GM19397 (cell line): ENCODE results near the gene ACAP1.
"Not testable (repeated sequence)": the region's sequence is repeated elsewhere in the genome, so short reads cannot be mapped to it uniquely, and the experiment has no call there.

ENCODE experiments used
- ATAC-seq: cut with Tn5 transposase; IDR thresholded peaks from one replicate; pipeline ENCODE4 v1.9.1; 2021; ENCODE audit warnings: mild to moderate bottlenecking, moderate library complexity; ENCODE audit not compliant: unreplicated experiment

The ACAP1 gene

DNA sequence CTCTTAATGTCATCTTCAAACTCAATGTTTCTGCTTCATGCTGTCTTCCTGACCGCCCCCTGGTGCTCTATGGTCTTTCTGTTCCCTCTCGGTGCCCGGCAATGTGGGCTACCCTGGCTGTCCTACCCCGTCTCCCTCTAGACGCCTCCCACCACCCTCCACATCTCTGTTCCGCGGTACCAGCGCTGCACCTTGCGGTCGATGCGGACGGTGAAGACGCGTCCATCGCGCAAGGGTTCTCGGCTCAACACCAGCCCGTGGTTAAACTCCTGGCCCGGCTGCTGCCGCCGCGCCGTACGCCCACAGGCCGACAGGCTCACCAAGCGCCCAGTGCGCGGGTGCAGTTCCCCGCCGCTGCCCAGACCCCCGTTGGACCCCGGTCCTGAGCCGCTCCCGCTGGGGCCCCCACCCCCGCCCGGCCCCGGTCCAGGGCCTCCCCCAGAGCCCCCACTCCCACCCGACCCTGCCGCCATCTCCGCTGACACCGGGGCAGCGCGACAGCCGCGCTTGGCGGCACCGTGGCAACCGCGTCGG, 7.4 kb upstream of the ACAP1 start, which contains the start of gene NEURL4:
Gene NEURL4 (minus strand): TSS at position 496 of the 534 bp plus-strand sequence. CDS start 23 bp downstream, at position 473.
- ATAC-seq: no peak

DNA sequence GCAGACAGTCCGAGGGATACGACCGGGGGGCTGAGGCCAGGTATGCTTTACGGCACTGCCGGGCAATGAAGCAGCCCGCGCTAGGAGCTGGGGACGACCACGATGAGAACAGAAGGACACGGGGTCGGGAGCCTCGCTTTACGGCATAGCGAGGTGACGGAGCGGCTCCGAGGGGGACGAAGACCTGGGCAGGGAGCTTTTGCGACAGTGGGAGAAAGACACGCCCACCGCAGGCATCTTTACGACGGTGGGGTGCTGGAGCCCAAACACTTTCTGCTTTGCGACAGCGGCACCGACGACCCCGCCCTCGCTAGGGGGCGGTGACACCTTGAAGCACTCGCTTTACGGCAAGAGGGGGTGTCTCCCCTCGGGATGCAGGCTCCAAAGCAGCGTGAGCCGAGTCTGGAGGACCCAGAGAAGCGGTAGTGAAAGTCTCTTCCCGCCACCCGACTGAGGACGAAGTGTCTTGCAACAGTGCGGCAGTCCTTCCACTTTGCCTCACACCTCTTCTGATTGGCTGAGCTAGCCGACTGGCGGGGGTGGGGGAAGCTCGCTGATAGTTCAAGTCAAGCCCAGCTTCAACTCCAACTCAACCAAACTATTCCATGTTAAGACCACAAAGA, 6.8 kb upstream of the ACAP1 start:
- ATAC-seq: peak; percentile 59

DNA sequence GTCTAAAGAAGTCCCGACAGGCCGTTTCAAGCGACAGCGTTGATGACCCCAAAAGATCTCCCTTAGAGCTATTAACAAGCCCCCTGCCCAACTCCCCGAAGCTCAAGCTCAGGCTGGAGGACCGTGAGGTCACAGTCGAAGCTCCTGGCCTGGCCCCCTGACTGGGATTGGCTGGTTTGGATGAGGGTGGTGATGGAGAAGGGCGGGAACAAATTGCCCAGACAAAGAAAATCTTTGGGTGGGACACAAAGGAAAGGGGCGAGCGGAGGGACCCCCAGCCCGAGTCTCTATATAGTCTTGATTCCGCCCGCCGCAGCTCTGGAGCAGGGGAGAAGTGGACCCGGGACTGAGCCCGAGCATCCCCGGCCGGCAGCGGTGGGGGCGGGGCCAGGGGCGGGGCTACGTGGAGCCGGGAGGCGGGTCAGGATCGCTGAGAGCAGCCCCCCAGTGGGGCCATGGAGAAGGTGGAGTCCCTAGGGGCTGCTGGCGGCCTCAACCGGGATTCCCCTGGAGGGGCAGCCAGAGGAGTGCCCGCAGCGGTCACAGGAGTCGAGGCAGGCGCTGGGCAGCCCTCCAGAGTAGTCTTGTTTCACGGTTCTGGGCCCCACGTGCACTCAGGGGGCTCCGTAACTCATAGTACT, 6.2 kb upstream of the ACAP1 start:
- peak; percentile 32 for ATAC-seq

DNA sequence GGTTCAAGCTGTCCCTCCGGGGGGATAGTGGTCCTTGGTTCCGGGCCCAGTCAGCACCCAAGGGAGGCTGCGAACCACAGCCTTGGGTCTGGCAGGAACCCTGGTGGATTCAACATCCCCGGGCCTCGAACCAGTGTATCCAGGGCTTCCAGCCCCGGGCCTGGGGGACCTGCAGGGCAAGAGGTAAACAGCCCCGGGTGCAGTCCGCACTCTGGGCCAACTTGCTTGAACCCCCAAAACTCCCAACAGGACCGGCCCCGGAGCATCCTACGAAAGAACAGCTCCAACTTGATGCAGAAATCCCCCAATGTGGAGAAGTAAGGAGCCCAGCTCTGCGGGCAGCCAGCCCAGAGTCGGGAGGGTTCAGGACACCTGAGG, 5.7 kb upstream of the ACAP1 start:
- ATAC-seq: no peak

DNA sequence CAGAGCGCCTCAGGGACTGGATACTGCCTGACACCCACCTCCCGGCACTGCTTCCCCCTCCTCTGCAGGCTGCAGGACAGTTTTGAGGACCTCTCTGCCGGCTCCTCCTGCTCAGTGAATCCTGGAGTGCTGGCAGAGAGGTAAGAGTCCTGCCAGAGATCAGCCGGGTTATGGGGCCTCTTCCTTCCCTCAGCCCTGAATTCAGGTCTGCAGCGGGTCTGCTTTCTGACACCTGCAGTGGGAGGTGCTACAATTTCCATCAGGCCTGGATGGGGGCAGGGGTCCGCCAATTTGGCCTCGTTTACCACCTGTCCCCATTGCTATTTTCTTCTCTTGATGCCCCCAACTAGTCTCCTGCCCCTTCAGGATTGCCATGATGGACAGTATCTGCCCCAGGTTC, 4.2 kb upstream of the ACAP1 start:
- no peak for ATAC-seq

DNA sequence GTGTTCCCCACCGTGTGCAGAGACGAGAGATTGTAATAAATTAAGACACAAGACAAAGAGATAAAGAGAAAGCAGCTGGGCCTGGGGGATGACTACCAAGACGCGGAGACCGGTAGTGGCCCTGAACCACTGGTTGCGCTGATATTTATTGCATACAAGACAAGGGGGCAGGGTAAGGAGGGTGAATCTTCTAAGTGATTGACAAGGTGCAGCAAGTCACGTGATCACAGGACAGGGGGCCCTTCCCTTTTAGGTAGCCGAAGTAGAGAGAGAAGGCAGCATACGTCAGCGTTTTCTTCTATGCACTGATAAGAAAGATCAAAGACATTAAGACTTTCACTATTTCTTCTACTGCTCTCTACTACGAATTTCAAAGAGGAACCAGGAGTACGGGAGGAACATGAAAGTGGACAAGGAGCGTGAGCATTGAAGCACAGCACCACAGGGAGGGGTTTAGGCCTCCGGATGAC, 3.7 kb upstream of the ACAP1 start:
- ATAC-seq: not testable (repeated sequence)

DNA sequence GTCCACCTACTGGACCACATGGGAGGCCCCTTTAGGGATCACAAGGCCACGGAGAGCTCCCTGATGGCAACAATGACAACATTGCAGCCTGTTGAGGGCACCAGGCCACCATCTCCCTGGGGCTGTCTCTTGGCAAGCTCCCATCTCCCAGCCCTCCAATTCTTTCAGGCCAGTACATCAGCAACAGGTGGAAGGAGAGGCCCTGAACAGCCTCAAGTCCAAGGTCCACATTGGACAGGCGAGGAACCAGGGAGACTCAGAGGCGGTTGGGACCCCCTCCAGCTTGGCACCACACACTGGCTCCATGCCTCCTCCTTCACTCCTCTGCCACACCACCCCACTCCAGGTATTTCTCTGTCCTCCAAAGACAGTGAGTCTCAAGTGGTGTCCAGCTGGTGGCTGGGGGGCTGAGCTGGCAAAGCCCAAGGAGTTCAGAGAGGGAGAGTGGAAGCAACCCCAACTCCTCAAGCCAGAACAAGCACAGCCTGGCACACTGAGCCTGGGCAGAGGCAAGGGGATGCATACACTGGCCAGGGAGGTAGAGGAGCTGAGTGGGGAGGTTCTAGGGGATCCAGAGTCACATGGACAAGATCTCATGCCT, 1.3 kb upstream of the ACAP1 start:
- ATAC-seq: no peak

DNA sequence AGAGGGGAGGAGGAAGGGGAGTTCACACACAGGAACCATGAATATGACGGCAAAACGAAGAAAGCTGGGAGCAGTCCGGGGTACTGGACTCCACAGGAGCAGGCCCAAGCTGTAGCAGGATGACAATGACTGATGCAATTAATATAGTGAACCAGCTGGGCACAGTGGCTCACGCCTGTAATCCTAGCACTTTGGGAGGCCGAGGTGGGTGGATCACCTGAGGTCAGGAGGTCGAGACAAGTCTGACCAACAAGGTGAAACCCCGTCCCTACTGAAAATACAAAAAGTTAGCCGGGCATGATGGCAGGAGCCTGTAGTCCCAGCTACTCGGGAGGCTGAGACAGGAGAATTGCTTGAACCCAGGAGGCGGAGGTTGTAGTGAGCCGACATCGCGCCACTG, 564 bp upstream of the ACAP1 start:
- not testable (repeated sequence) for ATAC-seq

DNA sequence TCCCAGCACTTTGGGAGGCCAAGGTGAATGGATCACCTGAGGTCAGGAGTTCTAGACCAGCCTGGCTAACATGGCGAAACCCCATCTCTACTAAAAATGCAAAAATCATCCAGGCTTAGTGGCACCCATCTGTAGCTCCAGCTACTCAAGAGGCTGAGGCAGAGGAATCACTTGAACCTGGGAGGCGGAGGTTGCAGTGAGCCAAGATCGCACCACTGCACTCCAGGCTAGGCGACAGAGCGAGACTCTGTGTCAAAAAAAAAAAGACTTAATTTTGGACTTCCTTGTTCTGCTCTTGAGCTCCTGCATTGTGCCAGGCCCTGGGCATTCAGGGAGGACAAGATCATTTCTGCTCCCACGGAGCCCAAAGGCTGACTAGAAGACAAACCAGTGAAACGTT, 1.3 kb downstream of the ACAP1 start:
- not testable (repeated sequence) for ATAC-seq

DNA sequence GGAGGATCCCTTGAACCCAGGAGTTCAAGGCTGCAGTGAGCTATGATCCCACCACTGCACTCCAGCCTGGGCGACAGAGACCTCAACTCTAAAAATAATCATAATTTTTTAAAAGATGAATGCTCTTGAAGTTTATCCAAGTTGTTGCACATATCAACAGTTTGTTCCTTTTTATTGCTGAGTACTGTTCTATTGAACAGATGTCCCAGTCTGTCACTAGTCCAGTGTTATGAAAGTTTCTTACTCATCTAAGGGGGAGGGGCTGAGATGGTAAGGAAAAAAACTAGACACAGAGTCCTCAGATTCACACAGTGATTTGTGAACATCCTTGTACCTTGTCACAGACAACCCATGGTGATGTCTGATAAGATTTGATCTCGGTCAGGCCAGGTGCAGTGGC, 3.9 kb downstream of the ACAP1 start:
- ATAC-seq: no peak

DNA sequence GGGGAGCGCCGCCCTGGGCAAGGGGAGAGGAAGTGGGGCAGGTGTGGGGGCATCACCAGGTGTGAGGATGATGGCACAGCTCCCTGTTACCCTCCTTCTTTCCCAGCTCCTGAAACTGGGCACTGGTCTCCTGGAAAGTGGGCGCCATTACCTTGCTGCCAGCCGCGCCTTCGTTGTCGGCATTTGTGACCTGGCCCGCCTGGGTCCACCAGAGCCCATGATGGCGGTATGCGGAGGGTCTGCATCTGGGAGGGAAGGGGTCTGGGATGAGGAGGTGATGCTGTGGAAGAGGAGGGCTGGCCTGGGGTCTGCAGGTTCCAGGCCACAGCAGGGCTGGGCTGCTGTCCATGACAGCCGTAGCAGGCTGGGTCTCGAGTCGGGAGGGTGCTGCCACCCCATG, 5.5 kb downstream of the ACAP1 start:
- no peak for ATAC-seq

DNA sequence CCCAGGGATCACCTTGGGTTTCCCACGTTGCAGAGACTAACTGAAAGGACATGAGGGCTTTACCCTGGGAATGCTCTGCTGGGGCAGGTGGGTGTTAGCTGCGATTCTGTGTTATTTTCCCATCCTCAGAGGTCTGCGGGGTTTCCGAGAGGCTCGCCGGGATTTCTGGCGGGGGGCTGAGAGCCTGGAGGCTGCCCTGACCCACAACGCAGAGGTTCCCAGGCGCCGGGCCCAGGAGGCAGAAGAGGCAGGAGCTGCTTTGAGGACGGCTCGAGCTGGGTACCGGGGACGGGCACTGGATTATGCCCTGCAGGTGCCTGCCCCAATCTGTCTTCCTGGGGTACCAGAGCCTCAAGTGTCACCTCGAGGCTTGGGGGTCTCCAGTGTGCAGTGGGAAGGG, 6.9 kb downstream of the ACAP1 start:
- ATAC-seq: no peak

DNA sequence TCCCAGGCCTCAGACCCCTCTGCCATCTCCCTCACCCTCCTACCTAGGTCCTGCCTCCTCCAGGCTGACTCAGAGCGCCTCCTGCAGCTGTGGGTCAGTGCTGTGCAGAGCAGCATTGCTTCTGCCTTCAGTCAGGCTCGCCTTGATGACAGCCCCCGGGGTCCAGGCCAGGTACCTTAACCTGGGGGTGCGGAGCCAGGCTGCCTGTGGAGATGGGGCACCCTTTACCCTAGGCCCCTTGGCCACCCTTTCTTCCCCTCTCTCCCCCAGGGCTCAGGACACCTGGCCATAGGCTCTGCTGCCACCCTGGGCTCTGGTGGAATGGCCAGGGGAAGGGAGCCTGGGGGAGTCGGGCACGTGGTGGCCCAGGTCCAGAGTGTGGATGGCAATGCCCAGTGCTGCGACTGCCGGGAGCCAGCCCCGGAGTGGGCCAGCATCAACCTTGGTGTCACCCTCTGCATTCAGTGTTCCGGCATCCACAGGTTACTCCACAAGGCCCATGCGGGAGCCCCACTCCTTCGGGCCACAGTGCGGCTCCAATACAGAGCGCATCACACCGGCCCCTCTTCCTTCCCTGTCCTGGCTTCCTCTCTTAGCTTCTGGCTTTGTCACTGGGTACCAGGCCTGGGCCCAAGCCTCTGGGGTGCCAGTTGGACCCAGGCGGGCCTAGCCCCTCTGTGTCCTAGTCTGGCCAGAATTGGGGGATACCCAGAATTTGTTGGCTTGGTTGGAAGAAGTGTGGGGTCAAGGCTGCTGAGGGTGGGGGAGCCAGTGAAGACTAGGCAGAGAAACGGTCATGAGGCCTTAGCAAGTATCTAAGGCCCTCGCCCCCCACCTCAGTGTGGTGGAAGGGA, 10.7 kb downstream of the ACAP1 start:
- ATAC-seq: no peak

DNA sequence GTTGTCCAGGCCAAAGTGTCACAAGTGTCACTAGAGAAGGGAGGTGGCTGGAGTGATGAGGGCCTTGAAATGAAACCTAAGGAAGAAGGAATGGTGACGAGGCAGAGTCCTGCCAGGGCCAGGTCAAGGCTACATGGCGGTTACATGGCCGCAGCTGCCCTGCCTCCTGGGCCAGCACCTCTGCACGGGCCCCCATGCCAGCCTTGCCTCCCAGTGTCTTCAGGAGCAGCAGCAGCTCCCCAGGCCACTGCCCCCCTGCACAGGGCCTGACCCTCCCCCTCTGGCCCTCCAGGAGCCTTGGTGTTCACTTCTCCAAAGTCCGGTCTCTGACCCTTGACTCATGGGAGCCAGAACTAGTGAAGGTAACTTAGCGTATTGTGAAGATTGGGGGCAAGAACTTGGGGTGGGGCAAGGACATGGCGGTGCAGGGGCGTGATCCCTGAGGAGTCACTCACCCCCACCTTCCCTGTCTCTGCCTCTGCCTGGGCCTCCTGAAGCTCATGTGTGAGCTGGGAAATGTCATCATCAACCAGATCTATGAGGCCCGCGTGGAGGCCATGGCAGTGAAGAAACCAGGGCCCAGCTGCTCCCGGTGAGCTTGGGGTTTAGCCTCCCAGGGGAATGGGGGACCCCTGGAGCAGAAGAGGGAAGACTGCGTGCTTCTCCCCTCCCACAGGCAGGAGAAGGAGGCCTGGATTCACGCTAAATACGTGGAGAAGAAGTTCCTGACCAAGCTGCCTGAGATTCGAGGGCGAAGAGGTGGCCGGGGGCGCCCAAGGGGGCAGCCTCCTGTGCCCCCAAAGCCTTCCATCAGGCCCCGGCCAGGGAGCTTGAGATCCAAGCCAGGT, 11.5 kb downstream of the ACAP1 start:
- no peak for ATAC-seq

DNA sequence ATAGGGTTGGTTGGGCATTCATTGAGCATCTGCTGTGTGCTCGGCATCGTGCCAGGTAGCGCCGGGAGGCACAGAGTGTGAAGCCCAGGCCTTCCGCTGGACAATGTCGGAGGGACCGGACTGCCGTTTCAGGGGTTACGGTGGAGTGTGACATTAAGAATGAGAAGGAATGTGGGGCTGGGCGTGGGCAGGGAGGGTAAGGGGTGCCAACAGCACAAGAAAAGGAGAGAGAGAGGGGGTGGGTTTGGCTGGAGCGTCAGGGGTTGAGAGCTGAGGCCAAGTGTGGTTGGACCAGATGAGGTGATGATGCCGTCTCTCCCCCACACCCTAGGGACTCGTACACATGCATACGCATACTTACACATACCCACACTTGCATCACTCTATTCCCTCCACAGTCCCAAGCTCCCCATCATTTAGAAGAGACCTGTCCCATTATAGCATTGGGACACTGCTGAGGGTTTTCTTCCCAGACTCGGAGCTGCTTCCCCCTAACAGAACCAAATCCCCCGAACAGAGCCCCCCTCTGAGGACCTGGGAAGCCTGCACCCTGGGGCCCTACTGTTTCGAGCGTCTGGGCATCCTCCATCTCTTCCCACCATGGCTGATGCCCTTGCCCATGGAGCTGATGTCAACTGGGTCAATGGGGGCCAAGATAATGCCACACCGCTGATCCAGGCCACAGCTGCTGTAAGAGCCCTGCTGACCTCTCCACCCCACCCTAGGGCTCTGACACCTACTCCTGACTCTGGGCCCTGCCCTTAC, 12.3 kb downstream of the ACAP1 start:
- no peak for ATAC-seq

DNA sequence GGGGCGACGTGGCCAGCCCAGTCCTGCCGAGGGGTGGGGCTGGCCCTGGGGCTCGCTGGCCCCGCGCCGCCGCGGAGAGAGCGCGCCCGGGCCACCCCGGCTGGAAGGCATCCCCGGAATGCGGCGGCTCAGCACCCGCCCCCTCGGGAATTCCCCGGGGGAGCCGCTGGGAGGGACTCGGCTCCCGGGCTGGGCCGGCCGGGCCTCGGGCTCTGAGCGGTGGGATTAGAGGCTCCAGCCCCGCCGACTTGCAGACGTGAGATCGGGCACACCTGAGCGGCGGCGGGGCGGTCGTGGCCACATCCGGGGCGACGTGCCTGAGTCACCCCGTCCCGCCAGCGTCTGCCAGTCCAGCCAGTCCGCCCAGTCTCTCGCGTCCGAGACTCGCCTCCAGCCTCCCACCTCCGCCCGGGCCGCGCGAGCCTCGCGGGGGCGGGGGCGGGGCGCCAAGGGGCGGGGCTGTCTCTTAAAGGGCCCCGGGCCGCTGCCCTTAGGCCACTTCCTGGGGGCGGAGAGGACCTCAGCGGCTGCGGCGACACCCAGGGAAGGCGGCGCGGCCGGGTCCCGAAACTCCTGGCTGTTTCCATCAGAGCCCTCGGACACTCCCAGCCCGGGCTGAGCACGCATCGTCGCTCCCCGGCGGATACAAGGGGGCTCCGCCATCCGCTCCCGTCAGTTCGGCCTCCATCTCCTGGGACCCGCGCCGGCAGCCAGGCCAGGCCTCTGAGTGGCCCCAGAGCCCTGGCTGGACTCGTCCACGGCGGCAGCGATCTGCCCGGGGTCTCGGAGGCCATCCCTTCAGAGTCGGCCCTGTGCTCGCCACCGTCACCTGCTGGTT, 15.6 kb downstream of the ACAP1 start, which contains the start of gene KCTD11:
Gene KCTD11 (plus strand): TSS at position 498 of the 838 bp plus-strand sequence.
- peak; percentile 68 for ATAC-seq

DNA sequence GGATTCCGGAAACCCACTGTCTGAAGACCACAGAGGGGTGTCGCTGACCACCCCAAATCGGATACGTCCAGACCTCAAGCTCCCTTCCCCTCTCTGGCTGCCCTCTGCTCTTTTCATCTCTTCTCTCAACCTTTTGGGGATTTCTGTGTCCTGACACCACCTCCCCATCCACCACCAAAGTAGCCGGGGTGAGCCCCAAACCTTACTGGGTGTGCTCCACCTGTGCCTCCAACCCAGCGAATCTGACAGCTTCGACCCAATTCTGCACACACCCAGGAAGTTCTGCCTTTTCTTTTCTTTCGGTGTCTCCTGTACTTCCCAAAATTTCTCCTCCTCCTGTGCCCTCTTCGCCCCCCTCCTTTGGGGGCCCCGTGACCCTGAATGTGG, 16.2 kb downstream of the ACAP1 start:
- ATAC-seq: no peak

DNA sequence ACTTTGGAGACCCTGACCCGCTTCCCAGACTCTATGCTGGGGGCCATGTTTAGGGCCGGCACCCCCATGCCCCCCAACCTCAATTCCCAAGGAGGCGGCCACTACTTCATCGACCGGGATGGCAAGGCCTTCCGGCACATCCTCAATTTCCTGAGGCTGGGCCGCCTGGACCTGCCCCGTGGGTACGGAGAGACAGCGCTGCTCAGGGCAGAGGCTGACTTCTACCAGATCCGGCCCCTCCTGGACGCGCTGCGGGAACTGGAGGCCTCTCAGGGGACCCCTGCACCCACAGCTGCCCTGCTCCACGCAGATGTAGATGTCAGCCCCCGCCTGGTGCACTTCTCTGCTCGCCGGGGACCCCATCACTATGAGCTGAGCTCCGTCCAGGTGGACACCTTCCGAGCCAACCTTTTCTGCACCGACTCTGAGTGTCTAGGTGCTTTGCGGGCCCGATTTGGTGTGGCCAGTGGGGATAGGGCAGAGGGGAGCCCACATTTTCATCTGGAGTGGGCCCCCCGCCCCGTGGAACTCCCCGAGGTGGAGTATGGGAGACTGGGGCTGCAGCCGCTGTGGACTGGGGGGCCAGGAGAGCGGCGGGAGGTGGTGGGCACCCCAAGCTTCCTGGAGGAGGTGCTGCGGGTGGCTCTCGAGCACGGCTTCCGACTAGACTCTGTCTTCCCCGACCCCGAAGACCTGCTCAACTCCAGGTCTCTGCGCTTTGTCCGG, 16.7 kb downstream of the ACAP1 start:
- ATAC-seq: no peak
